Spinal cord (tissue), 10 donors: ENCODE measurements around the gene PCNT. TPM values are rescaled to one million over a fixed set of nuclear protein-coding genes. Genes with fewer than 3 reads are reported as not detected.

Source experiments
- DNase-seq, 6 donors: peaks; one replicate each; pipeline versions ENCODE4 v3.0.0 to v3.0.0-alpha.2; 2013 to 2015; ENCODE audit warnings: low spot score in 6 of 6, low read depth in 4 of 6
- H3K27ac ChIP-seq: one replicate; pipeline ENCODE4 v1.5.1; 2013; ENCODE audit warnings: low read depth, low read length, control low read depth
- H3K27me3 ChIP-seq: one replicate; pipeline ENCODE4 v1.6.1; 2013; ENCODE audit warnings: low read length; ENCODE audit not compliant: control insufficient read depth, insufficient read depth
- H3K36me3 ChIP-seq: one replicate; pipeline ENCODE4 v1.6.1; 2013; ENCODE audit warnings: low read length; ENCODE audit not compliant: control insufficient read depth, insufficient read depth
- H3K4me1 ChIP-seq: one replicate; pipeline ENCODE4 v1.6.1; 2013; ENCODE audit warnings: low read length; ENCODE audit not compliant: control insufficient read depth, insufficient read depth
- H3K4me3 ChIP-seq: one replicate; pipeline ENCODE4 v1.5.1; 2013; ENCODE audit warnings: low read depth, low read length, control low read depth
- H3K9me3 ChIP-seq: one replicate; pipeline ENCODE4 v1.6.1; 2013; ENCODE audit warnings: low read length; ENCODE audit not compliant: control insufficient read depth, insufficient read depth
- WGBS: methylation state at CpG from one replicate; pipeline ENCODE4 v1.1.5; 2013; ENCODE audit warnings: missing lambda C conversion rate; ENCODE audit not compliant: insufficient coverage; 5-methylcytosine and 5-hydroxymethylcytosine counted together
- polyA plus RNA-seq, 2 donors: library from polyadenylated mRNA; unstranded; fragments of 120-200 nt; gene quantifications; one replicate each; pipeline ENCODE4 v1.2.1, GENCODE V29; 2013; ENCODE audit not compliant: insufficient read length in 2 of 2
- total RNA-seq, 2 donors: library from RNA; depleted of rRNA in 1 of 2; stranded (reverse); fragments of 120-200 nt in 1 of 2; fragments of >200 nt in 1 of 2; gene quantifications; one replicate each; pipeline versions ENCODE4 v1.2.3 to v1.2.4, GENCODE V29; 2013 to 2014
- donor health status: healthy.

Gene PCNT
- total and polyA plus RNA-seq, 4 donors = 18.4 to 47.4 (median 29.9) TPM

- no peaks in the 10 kb centered on the region for H3K27me3 ChIP-seq
- H3K36me3 ChIP-seq = peaks cover 93% of the 10 kb centered on the region
- no peaks in the 10 kb centered on the region for H3K9me3 ChIP-seq
- no peaks in the 10 kb centered on the region for H3K4me1 ChIP-seq
- DNase-seq = no peak
- no peak overlapping the region for H3K27ac ChIP-seq
- WGBS = 93% methylated on average over 29 of the region's 29 CpGs
- H3K4me3 ChIP-seq = no peak overlapping the region
Measured at GRCh38 chr21:46435786-46436227, 111.9 kb downstream of the PCNT start.

GRCh38 chr21:46436621-46437020 is 112.7 kb downstream of the PCNT start:
- DNase-seq = no peak
- WGBS = 54% methylated on average over 15 of the region's 15 CpGs
- no peaks in the 10 kb centered on the region for H3K9me3 ChIP-seq
- peaks cover 94% of the 10 kb centered on the region for H3K36me3 ChIP-seq
- H3K27ac ChIP-seq = no peak overlapping the region
- H3K27me3 ChIP-seq = no peaks in the 10 kb centered on the region
- no peak overlapping the region for H3K4me3 ChIP-seq
- H3K4me1 ChIP-seq = no peaks in the 10 kb centered on the region

GRCh38 chr21:46437096-46437498 is 113.1 kb downstream of the PCNT start:
- no peak for DNase-seq
- no peaks in the 10 kb centered on the region for H3K27me3 ChIP-seq
- 56% methylated on average over 13 of the region's 13 CpGs for WGBS
- H3K9me3 ChIP-seq = no peaks in the 10 kb centered on the region
- H3K4me3 ChIP-seq = no peak overlapping the region
- H3K27ac ChIP-seq = no peak overlapping the region
- H3K36me3 ChIP-seq = peaks cover 94% of the 10 kb centered on the region
- no peaks in the 10 kb centered on the region for H3K4me1 ChIP-seq

GRCh38 chr21:46437511-46437910 is 113.6 kb downstream of the PCNT start:
- no peaks in the 10 kb centered on the region for H3K9me3 ChIP-seq
- no peaks in the 10 kb centered on the region for H3K4me1 ChIP-seq
- H3K36me3 ChIP-seq = peaks cover 95% of the 10 kb centered on the region
- no peaks in the 10 kb centered on the region for H3K27me3 ChIP-seq
- DNase-seq = no peak
- H3K4me3 ChIP-seq = no peak overlapping the region
- 83% methylated on average over 13 of the region's 13 CpGs for WGBS
- H3K27ac ChIP-seq = no peak overlapping the region

- Histone ChIP-seq H3K27me3 (no peaks in the 10 kb centered on the region), H3K36me3 (peaks cover 94% of the 10 kb centered on the region), H3K27ac (no peak overlapping the region), H3K4me1 (no peaks in the 10 kb centered on the region), H3K9me3 (no peaks in the 10 kb centered on the region), H3K4me3 (no peak overlapping the region)
- 91% methylated on average over 6 of the region's 11 CpGs for WGBS
- no peak for DNase-seq
Measured at GRCh38 chr21:46438241-46438640, 114.3 kb downstream of the PCNT start.

- Histone ChIP-seq H3K27me3 (no peaks in the 10 kb centered on the region), H3K4me3 (no peak overlapping the region), H3K9me3 (no peaks in the 10 kb centered on the region), H3K27ac (no peak overlapping the region), H3K4me1 (no peaks in the 10 kb centered on the region), H3K36me3 (peaks cover 90% of the 10 kb centered on the region)
- WGBS = 94% methylated on average over 18 of the region's 18 CpGs
- no peak for DNase-seq
Measured at GRCh38 chr21:46439906-46440305, 116.0 kb downstream of the PCNT start.

GRCh38 chr21:46441331-46441730 is 117.4 kb downstream of the PCNT start:
- Histone ChIP-seq H3K4me1 (no peaks in the 10 kb centered on the region), H3K9me3 (no peaks in the 10 kb centered on the region), H3K36me3 (peaks cover 83% of the 10 kb centered on the region), H3K27ac (no peak overlapping the region), H3K27me3 (no peaks in the 10 kb centered on the region), H3K4me3 (no peak overlapping the region)
- 95% methylated on average over 12 of the region's 14 CpGs for WGBS
- DNase-seq = no peak

GRCh38 chr21:46441961-46442498 is 118.1 kb downstream of the PCNT start:
- no peak overlapping the region for H3K27ac ChIP-seq

GRCh38 chr21:46442938-46443337 is 119.0 kb downstream of the PCNT start:
- DNase-seq = no peak
- H3K4me3 ChIP-seq = no peak overlapping the region
- 78% methylated on average over 15 of the region's 15 CpGs for WGBS
- H3K9me3 ChIP-seq = no peaks in the 10 kb centered on the region
- no peak overlapping the region for H3K27ac ChIP-seq
- H3K4me1 ChIP-seq = no peaks in the 10 kb centered on the region
- no peaks in the 10 kb centered on the region for H3K27me3 ChIP-seq
- peaks cover 74% of the 10 kb centered on the region for H3K36me3 ChIP-seq

More at GRCh38 chr21:46441961-46442498, 118.1 kb downstream of the PCNT start:
- no peak for DNase-seq
- Histone ChIP-seq H3K4me1 (no peaks in the 10 kb centered on the region), H3K27me3 (no peaks in the 10 kb centered on the region), H3K36me3 (peaks cover 83% of the 10 kb centered on the region), H3K4me3 (no peak overlapping the region), H3K9me3 (no peaks in the 10 kb centered on the region)
- WGBS = 95% methylated on average over 22 of the region's 23 CpGs

- Histone ChIP-seq H3K27ac (no peak overlapping the region), H3K4me3 (no peak overlapping the region), H3K9me3 (no peaks in the 10 kb centered on the region), H3K36me3 (peaks cover 64% of the 10 kb centered on the region), H3K27me3 (no peaks in the 10 kb centered on the region), H3K4me1 (no peaks in the 10 kb centered on the region)
- DNase-seq = no peak
- 84% methylated on average over 8 of the region's 8 CpGs for WGBS
Measured at GRCh38 chr21:46443910-46444309, 120.0 kb downstream of the PCNT start.
